Stimulated activated CD4-positive, alpha-beta T cell treated with anti-CD3 and anti-CD28 coated beads, Interleukin-1b, Interleukin-23, amount 100 ng/mL, for 48 hours (primary cell): ENCODE results near the gene UGT1A7.

Experiments used
- DNase-seq: peaks from one replicate; pipeline ENCODE4 v3.0.0-alpha.2; 2020

The UGT1A7 gene

GRCh38 chr2:233801357-233802131, 119.8 kb downstream of the UGT1A7 start:
- DNase-seq: no peak

GRCh38 chr2:233802132-233802815, 120.6 kb downstream of the UGT1A7 start:
- DNase-seq: no peak

GRCh38 chr2:233803292-233803911, 121.7 kb downstream of the UGT1A7 start:
- DNase-seq: no peak

- DNase-seq: no peak
These were observed 122.3 kb downstream of the UGT1A7 start for GRCh38 chr2:233803994-233804393.

GRCh38 chr2:233807215-233807865, 125.6 kb downstream of the UGT1A7 start:
- DNase-seq: no peak

- no peak for DNase-seq
These were observed 126.5 kb downstream of the UGT1A7 start for GRCh38 chr2:233807966-233808935.

- DNase-seq: no peak
These were observed 128.7 kb downstream of the UGT1A7 start for GRCh38 chr2:233810385-233810784.

- DNase-seq: no peak
These were observed 129.4 kb downstream of the UGT1A7 start for GRCh38 chr2:233811087-233811486.

GRCh38 chr2:233811732-233812131, 130.0 kb downstream of the UGT1A7 start:
- DNase-seq: no peak

GRCh38 chr2:233813236-233814055, 131.7 kb downstream of the UGT1A7 start:
- no peak for DNase-seq

- no peak for DNase-seq
These were observed 132.5 kb downstream of the UGT1A7 start for GRCh38 chr2:233814056-233814835.

- DNase-seq: no peak
These were observed 134.2 kb downstream of the UGT1A7 start for GRCh38 chr2:233815861-233816260.

- DNase-seq: no peak
These were observed 134.6 kb downstream of the UGT1A7 start for GRCh38 chr2:233816334-233816733.

- no peak for DNase-seq
These were observed 135.1 kb downstream of the UGT1A7 start for GRCh38 chr2:233816771-233817170.

- DNase-seq: no peak
These were observed 135.7 kb downstream of the UGT1A7 start for GRCh38 chr2:233817361-233817911.

GRCh38 chr2:233817995-233818638, 136.4 kb downstream of the UGT1A7 start:
- no peak for DNase-seq

- no peak for DNase-seq
These were observed 137.2 kb downstream of the UGT1A7 start for GRCh38 chr2:233818639-233819621.
